GM21717 (cell line): Measurements from ENCODE around the gene FAM222A.

Source experiments
- ATAC-seq: cut with Tn5 transposase; IDR thresholded peaks from one replicate; pipeline ENCODE4 v1.9.1; 2021; ENCODE audit warnings: mild to moderate bottlenecking, moderate library complexity; ENCODE audit not compliant: unreplicated experiment

Gene FAM222A

DNA sequence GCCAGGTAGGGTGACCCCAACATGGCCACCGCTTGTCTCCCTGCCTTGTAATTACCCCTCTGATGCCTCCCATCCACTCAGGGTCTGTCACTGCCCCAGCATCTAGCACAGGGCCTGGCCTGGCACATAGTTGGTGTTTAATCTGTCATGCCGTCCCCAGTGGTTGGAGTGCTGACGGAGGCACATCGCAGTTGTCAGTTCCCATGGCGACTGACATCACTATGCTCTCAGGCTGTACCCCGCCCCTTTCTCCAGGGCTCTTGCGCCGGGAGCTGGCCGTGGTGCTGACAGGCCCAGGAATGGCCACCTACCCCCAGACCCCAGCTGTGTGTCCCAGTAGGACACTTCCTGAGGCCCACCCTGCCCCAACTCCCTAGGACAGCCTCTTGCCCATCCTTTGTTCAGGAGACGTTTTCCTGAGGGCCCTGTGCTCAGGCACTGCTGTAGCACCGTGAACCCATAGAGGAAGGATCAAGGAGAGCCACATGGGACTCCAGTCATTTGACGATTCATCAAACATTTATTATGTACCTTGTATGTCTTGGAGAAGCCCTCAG lies 23.0 kb downstream of the FAM222A start:
- no peak for ATAC-seq

- no peak for ATAC-seq
Measured at GRCh38 chr12:109737126-109737525, 23.5 kb downstream of the FAM222A start.

DNA sequence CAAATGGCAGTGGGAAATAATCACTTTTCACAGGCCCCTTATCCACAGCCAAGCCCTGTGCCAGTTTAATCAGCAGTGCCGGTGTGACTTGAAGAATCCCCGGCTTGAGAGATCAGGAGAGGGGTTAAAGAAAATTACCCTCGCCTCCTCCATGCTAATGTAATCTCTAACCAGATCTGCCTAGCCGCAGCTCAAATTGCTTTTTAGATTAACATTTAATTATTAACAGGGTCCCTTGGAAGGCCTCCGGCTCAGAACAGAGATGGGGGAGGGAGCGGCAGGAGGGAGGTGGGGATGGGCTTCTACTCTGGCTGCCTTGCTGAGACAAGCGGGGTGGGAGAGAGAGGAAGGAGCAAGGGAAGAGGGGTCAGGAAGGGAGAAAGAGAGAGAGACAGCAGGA lies 24.0 kb downstream of the FAM222A start:
- no peak for ATAC-seq

DNA sequence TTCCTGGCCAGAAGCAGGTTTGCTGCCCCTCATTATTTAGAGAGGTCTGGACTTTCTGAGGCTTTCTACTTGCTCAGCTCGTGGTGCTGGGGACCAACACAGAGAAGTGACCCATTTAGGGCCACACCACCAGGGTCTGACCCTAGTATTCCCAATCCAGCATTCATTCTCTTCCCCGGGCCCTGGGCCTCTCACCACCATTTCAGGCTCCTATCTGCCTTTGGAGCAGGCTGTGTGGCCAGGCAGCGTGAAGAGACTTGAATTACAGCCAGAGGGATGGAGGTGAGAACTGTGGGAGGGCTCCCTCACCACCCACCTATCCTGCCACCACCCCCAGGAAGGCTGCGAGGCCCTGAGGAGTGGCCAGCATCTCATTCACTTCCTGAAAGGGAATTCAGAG lies 24.6 kb downstream of the FAM222A start:
- no peak for ATAC-seq

GRCh38 chr12:109738878-109739665 lies 25.4 kb downstream of the FAM222A start:
- ATAC-seq, result no peak

- ATAC-seq, result no peak
Measured at GRCh38 chr12:109739747-109740693, 26.4 kb downstream of the FAM222A start.

- ATAC-seq, result no peak
Measured at GRCh38 chr12:109740694-109741245, 27.1 kb downstream of the FAM222A start.

GRCh38 chr12:109741286-109741969 lies 27.8 kb downstream of the FAM222A start:
- ATAC-seq, result no peak

GRCh38 chr12:109741970-109742703 lies 28.5 kb downstream of the FAM222A start:
- no peak for ATAC-seq

DNA sequence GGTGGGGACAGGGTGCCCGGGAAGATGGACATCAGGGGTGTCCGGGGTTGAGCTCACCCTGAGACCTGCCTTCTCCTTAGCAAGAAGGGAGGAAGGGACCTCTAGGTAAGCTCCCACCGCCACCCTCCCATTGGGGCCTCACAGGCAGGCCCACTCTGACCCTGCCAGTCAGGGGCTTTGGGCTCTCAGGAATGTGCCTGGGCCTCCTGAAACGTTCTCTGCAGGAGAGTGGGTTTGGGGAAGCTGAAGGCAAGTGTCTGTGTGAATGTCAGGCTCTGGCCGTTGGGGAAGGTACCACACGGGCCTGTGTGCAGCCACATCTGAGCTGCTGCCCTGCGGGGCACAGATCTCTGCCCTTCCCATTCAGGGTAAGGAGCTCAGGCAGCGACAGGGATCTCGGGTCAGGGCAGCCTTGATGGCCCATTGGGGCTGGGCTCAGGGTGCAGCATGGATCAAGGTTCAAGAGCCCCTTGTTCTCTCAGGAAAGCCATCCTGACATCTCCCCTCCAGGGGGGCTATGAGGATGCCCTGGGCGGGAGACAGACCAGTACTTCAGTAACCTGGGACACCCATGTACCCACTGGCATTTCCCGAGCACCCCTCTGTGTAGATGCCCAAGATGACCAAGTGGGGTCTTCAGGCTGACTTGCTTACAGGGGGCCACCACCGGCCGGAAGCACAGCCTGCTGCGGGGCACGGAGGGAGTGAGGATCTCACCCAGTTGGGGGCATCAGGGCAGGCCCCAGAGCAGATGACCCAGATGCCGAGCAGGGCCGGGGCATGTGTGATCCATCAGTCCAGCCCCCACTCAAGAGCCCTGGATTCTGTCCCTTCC lies 29.7 kb downstream of the FAM222A start:
- ATAC-seq, result no peak

- ATAC-seq, result no peak
Measured at GRCh38 chr12:109744026-109744425, 30.4 kb downstream of the FAM222A start.

DNA sequence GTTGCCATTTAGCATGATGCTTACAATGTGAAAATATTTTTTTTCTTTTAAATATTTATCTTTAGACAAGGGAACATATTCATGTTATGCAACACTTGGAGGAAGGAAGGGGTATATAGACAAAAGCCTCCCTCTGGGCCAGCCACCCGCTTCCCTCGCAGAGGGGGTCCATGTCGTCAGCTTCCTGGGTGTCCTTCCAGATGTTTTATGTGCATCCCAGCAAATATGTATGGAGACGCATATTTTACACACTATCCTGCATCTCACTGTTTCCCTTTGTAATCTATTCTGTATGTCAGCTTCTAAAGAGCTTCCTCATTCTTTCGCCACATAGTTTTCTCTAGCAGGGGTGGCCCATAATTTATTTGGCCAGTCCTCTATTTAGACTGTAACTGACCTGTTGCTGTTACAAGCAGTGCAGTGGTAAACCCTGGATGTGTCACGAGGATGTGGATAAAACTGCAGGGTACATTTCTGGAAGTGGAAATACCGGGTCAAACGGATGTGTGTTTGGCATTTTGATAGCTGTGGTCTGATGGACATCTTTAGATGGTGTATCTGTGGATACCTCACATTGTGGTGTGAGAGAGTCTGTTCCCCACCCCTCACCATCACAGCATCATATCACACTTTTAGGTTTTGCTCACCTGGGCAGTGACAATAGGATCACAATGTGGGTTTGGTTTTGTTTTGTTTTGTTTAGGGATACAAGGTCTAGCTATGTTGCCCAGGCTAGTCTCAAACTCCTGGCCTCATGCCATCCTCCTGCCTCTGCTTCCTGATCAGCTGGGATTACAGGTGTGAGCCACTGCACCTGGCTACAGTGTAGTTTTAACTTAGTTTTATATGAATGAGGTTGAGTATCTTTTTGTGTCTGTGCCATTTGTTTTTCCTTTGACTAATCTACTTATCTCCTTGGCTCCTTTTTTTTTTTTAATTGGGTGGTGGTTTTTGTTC lies 31.6 kb downstream of the FAM222A start:
- ATAC-seq, result no peak

DNA sequence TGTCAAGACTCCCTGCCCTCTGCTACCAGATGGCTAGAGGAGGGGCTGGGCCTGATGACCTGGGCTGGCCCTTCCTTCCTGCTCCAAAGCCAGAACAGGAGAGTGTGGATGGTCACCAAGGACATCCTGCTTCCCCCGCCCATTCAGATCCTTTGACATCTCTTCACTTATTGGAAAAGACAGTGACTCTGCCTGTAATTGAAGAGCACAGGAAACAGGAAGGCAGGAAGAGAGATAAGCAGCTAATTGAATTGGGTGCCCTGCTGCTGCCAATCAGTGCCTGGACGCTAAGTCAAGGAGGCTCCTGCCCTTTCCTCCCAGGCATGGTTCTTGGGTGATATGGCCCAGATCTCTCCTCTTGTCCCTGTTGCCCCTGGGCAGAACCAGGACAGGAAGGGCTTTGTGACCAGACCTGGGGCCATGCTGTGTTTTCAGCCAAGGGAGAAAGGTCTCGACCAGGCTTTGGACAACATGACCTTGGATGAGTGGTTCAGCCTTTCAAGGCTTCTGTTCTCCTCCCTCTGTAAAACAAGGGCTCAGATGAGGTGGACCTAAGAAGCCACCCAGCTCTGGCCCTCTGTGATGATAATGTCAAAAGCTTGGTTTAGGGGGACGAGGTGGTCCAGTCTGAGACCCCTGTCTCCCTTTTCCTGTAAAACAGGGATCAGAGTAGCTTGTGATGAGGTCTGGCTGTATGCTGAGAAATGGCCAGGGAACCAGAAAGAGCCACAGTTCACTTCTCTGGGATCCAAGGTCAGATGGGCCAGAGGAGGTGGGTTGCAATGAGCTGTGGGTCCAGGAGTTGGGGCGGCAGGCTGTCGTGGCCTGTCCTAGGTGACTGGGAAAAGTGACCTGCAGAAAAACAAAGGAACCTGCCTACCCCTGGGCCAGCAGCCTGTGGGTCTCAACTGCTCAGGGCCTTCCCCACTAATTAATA lies 38.8 kb downstream of the FAM222A start:
- no peak for ATAC-seq

GRCh38 chr12:109753054-109753401 lies 39.4 kb downstream of the FAM222A start:
- no peak for ATAC-seq

- ATAC-seq, result no peak
Measured at GRCh38 chr12:109753959-109754358, 40.3 kb downstream of the FAM222A start.

DNA sequence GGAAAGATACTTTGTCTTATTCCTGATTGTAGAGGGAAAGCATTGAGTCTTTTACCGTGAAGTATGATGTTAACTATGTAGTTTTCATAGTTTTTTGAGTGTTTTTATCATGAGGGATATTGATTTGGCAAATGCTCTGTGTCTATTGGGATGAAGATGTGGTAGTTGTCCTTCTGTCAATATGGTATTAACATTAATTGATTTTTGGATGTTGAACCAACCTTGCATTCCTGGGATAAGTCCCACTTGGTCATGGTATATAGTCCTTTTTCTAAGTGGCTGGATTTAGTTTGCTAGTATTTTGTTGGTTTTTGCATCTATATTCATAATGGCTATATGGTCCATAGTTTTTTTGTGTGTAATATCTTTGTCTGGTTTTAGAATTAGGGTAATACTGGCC lies 42.8 kb downstream of the FAM222A start:
- no peak for ATAC-seq

DNA sequence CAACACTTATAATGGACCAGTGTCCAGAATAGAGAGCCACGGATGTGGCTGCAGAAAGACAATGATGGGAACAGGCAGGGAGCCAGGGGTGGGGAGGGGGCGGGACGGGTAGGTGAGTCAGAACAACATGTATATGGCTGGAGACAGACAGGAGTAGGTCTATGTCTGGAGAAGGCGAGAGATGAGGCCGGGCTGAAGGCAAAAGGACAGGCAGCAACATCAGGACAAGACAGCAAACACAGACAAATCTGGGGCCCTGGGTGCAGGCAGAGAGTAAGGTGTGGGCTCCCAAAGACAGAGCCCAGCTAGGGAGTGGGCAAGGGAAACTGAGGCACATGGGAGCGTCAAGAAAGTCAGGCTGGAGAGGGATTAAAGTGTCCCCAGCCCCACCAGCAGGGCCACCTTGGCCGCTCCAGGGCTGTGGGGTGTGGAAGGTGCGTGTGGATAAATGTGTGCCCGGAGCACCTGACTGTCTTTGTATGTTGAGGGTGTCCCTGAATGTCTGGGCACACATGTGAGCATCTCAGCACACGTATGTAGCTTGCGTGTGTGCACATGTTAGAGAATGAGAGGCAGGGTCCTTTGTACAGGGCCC lies 44.1 kb downstream of the FAM222A start:
- no peak for ATAC-seq
